Measurements from ENCODE around the gene FOXA2. TPM values are rescaled to one million over a fixed set of nuclear protein-coding genes. Genes with fewer than 3 reads are reported as not detected.

The FOXA2 gene
- total RNA-seq, 2 experiments from 2014 or later = not detected

GRCh38 chr20:22533823-22534751, 50.3 kb downstream of the FOXA2 start:
- DNase-seq = no peak
- ATAC-seq = no peak
- Mint-ChIP-seq H3K4me1 (ENCODE audit: low read depth) (no peaks in the 10 kb centered on the region), H3K36me3 (ENCODE audit: low read depth) (no peaks in the 10 kb centered on the region), H3K9me3 (peaks cover 2% of the 10 kb centered on the region), H3K27ac (no peak overlapping the region), H3K27me3 (peaks cover 2% of the 10 kb centered on the region), H3K4me3 (no peak overlapping the region)
- TF ChIP-seq, protein P1, sequence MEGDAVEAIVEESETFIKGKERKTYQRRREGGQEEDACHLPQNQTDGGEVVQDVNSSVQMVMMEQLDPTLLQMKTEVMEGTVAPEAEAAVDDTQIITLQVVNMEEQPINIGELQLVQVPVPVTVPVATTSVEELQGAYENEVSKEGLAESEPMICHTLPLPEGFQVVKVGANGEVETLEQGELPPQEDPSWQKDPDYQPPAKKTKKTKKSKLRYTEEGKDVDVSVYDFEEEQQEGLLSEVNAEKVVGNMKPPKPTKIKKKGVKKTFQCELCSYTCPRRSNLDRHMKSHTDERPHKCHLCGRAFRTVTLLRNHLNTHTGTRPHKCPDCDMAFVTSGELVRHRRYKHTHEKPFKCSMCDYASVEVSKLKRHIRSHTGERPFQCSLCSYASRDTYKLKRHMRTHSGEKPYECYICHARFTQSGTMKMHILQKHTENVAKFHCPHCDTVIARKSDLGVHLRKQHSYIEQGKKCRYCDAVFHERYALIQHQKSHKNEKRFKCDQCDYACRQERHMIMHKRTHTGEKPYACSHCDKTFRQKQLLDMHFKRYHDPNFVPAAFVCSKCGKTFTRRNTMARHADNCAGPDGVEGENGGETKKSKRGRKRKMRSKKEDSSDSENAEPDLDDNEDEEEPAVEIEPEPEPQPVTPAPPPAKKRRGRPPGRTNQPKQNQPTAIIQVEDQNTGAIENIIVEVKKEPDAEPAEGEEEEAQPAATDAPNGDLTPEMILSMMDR (IDR thresholded peaks at IDR 0.05) = no peak
- ChIA-PET POLR2A (no interaction called here), CTCF (interaction anchor here (0.8 kb wide), 1 partner anchor 27 kb away, joined by 3 read pairs; no protein-coding TSS in a partner anchor)
- intact Hi-C loops (cut with micrococcal nuclease) = no loop called here

DNA sequence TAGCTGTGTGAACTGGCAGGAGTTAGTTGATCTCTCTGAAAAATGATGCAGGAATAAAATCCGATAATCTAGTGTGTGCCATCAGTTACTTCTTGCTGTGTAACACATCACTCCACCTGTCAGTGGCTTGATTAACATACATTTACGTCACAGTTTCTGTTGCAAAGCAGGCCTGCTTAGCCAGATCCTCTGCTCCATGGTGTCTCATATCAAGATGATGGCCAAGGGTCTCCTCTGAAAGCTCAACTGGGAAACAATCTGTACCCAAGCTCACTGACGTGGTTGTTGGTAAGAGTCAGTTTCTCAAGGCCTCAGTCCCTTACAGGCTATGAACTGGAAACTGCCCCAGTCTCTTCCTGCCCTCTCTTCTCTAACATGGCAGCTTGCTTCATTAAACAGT, 51.8 kb downstream of the FOXA2 start:
- TF ChIP-seq, protein P1 (IDR thresholded peaks at IDR 0.05) = no peak
- ATAC-seq (no peak), DNase-seq (no peak)
- H3K9me3 Mint-ChIP-seq = no peaks in the 10 kb centered on the region
- ChIA-PET POLR2A (no interaction called here), CTCF (no interaction called here)
- no peak overlapping the region for H3K27ac Mint-ChIP-seq
- H3K4me3 Mint-ChIP-seq = no peak overlapping the region
- no peaks in the 10 kb centered on the region for H3K4me1 Mint-ChIP-seq (ENCODE audit: low read depth)
- no peaks in the 10 kb centered on the region for H3K36me3 Mint-ChIP-seq (ENCODE audit: low read depth)
- peaks cover 2% of the 10 kb centered on the region for H3K27me3 Mint-ChIP-seq
- intact Hi-C loops (cut with micrococcal nuclease) = no loop called here

DNA sequence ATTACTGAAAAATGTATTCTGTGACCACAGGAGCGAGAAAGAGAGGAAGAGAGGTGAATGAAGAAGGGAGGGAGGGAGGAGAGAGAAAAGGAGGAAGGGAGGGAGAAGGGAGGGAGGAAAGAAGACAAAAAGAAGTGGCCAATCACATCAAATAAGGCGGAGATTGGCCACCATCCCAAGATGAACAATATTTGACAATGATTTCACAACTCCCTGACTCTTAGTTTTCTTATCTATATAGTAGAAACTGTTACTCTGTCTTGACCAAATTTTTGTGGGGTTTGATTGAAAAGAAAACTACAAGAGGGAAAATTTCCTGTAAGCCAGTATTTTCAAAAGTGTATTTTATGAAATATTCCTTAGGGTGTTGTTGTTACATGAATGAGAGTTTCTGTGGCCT, 52.6 kb downstream of the FOXA2 start:
- H3K4me3 Mint-ChIP-seq = no peak overlapping the region
- H3K9me3 Mint-ChIP-seq = no peaks in the 10 kb centered on the region
- CTCF ChIA-PET = no interaction called here

GRCh38 chr20:22531056-22531615, 53.2 kb downstream of the FOXA2 start:
- Mint-ChIP-seq H3K4me1 (ENCODE audit: low read depth) (no peaks in the 10 kb centered on the region), H3K36me3 (ENCODE audit: low read depth) (no peaks in the 10 kb centered on the region), H3K27me3 (peaks cover 2% of the 10 kb centered on the region), H3K27ac (no peak overlapping the region), H3K4me3 (no peak overlapping the region), H3K9me3 (no peaks in the 10 kb centered on the region)
- no peak for ATAC-seq
- ChIA-PET CTCF (no interaction called here), POLR2A (no interaction called here)
- TF ChIP-seq, protein P1 (IDR thresholded peaks at IDR 0.05) = no peak
- no peak for DNase-seq
- intact Hi-C loops (cut with micrococcal nuclease) = no loop called here

More for the DNA sequence above, 52.6 kb downstream of the FOXA2 start:
- no peak for DNase-seq
- no peak for ATAC-seq
- Mint-ChIP-seq H3K4me1 (ENCODE audit: low read depth) (no peaks in the 10 kb centered on the region), H3K27ac (no peak overlapping the region), H3K36me3 (ENCODE audit: low read depth) (no peaks in the 10 kb centered on the region), H3K27me3 (peaks cover 2% of the 10 kb centered on the region)
- POLR2A ChIA-PET = no interaction called here
- TF ChIP-seq, protein P1 (IDR thresholded peaks at IDR 0.05) = no peak
- intact Hi-C loops (cut with micrococcal nuclease) = no loop called here

All from activated CD8-positive, alpha-beta T cell treated with anti-CD3 and anti-CD28 coated beads for 36 hours (primary cell).